ENCODE data around the gene HIGD1A.

HIGD1A gene

DNA sequence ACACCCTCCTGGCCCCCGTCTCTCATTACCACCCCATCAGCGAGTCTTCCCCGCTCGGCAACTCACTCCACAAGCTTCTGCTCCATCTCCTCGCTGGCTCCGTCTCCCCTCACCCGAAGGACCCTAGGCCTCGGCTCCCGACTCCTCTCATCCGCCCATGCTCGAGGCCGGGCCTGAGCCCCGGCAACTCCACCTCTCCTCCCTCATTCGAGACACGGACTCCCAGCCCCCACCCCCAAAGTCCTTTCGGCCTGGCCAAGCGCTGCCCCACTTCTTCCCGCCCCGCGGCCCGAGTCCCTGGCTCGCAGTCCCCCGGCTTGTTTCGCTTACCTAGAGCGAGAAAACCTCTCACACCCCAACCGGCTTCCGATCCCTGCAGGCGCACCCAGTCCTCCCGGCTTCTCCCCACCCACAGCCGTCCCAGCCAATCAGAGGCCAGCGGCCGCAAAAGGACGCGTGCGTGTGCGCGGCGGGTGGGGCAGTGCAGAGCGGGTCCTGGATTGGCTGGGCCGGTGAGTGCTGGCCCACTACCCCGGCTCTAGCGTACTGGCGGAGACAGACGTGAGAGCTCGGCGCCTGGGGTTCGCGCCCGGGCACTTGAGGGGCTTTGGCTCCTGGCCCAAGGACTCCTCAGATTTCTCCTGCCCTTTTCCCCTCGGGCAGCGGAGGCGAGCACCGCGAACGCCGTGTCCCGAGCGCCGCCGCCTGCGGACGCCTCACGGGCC lies at the start of gene HIGD1A:
TSS of gene HIGD1A (minus strand) at position 385 of the 725 bp plus-strand sequence. CDS start 10,237 bp downstream, outside the sequence.
- peak; percentile 98 for ATAC-seq (ENCODE audit: low read depth)
- no peaks in the 10 kb centered on the region for H3K9me3 Mint-ChIP-seq
- peaks cover 1% of the 10 kb centered on the region for H3K27me3 Mint-ChIP-seq
- H3K36me3 Mint-ChIP-seq: peaks cover 2% of the 10 kb centered on the region
- H3K4me3 Mint-ChIP-seq: peak within 1 kb of the TSS; percentile 97
- peak; percentile 79 for DNase-seq (ENCODE audit: low spot score in 2 of 2)
- H3K4me1 Mint-ChIP-seq: peaks cover 30% of the 10 kb centered on the region
- H3K27ac Mint-ChIP-seq: peak within 1 kb of the TSS; percentile 93

DNA sequence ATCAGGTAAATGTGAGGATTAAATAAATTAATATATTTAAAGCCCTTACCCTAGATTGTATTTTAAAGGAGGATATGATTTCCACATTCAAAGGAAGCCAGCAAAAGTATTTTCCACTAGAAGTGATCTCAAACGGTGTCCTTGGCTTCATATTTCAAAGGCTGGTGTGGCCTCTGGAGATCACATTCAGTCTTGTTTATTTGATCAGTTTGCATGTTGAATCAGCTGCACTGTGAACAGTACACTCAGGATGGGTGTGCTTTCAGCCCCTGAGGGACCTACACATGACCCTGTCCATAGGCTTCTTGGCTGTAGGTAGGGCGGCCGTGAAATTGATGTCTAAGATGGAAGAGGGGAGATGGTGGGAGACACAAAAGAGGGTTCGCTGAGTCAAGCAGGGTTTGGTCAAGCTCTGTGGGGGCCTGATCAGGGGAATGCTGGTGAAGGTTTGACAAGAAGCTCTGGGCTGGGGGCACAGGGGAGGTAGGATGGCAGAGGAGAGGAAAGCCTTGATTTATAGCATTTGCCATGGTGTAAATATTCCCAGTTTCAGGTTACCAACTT lies 49.5 kb upstream of the HIGD1A start:
- H3K36me3 Mint-ChIP-seq: peaks cover 4% of the 10 kb centered on the region
- no peak overlapping the region for H3K27ac Mint-ChIP-seq
- no peak overlapping the region for H3K4me3 Mint-ChIP-seq
- DNase-seq (ENCODE audit: low spot score in 2 of 2) (no peak), ATAC-seq (ENCODE audit: low read depth) (no peak)
- H3K4me1 Mint-ChIP-seq: peaks cover 10% of the 10 kb centered on the region
- H3K27me3 Mint-ChIP-seq: peaks cover 8% of the 10 kb centered on the region
- no peaks in the 10 kb centered on the region for H3K9me3 Mint-ChIP-seq

DNA sequence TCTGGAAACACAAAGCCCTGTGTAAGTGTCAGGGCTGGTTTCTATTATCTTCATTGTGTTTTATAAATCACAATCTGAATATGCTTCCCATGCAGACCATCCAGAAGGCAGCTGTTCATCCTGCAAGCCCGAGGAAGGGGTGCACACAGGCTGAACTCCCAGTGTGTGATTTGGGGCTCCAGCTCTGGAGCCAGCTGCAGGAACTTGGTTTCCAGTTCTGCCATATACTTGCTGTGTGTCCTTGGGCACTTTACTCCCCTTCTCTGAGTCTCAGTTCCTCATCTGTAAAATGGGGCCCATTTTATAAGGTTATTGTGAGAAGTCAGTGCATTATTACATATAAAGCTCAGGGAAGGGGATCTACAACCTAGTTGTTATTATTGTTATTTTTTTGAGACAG lies 48.8 kb upstream of the HIGD1A start:
- peaks cover 12% of the 10 kb centered on the region for H3K4me1 Mint-ChIP-seq
- no peaks in the 10 kb centered on the region for H3K9me3 Mint-ChIP-seq
- H3K27me3 Mint-ChIP-seq: peaks cover 7% of the 10 kb centered on the region
- H3K27ac Mint-ChIP-seq: no peak overlapping the region
- ATAC-seq (ENCODE audit: low read depth) (no peak), DNase-seq (ENCODE audit: low spot score in 2 of 2) (no peak)
- H3K36me3 Mint-ChIP-seq: peaks cover 4% of the 10 kb centered on the region
- no peak overlapping the region for H3K4me3 Mint-ChIP-seq

DNA sequence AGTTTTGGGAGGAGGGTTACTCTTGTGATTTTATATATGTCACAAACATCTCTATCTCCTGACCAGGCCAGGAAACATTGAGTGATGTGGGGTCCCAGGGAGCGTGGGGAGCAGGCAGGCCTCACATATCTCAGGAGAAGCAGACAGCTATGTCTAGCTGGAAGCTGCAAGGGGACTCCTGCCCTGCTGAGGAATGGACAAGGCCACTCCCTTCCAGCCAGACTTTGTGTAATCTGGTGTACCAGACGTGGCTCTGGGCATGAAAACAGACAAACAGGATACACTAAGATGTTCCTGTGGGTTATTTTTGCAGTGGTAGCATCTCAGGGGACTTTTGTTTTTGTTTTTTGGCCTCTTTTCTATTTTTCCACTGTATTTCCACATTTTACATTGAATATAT lies 48.2 kb upstream of the HIGD1A start:
- Mint-ChIP-seq H3K4me3 (no peak overlapping the region), H3K27ac (no peak overlapping the region), H3K4me1 (peaks cover 16% of the 10 kb centered on the region), H3K27me3 (peaks cover 7% of the 10 kb centered on the region), H3K9me3 (no peaks in the 10 kb centered on the region), H3K36me3 (peaks cover 4% of the 10 kb centered on the region)
- no peak for ATAC-seq (ENCODE audit: low read depth)
- DNase-seq (ENCODE audit: low spot score in 2 of 2): no peak

DNA sequence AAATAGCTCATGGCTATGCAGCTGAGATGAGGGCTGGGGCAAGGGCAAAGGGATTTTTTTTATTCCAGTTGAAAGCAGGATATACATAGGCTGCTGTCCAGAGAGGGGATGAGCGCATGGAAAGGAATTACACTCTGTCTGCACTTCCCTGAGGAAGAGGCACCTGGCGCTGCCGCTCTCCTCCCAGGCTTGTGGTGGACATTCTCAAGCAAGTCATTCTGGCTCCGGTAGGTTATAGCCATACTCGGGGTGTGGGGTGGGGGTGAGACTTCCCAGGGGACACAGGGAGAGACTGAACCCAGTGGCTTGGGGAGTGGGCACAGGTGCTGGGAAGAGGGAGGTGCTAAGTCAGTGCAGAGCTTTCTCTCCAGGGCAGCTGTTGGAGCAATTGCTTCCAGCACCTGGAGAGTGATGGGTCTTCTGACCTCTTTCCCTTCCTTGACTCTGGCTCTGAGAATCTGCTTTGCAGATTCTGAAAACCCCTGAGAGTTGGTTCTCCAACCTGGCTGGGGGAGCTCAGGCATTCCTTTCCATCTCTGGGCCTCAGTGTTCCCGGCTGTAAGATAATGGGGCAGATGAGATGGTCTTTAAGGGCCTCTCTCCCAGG lies 47.0 kb upstream of the HIGD1A start:
- ATAC-seq (ENCODE audit: low read depth): no peak
- Mint-ChIP-seq H3K9me3 (no peaks in the 10 kb centered on the region), H3K27me3 (peaks cover 5% of the 10 kb centered on the region), H3K4me1 (peaks cover 22% of the 10 kb centered on the region), H3K27ac (no peak overlapping the region), H3K4me3 (no peak overlapping the region), H3K36me3 (peaks cover 4% of the 10 kb centered on the region)
- no peak for DNase-seq (ENCODE audit: low spot score in 2 of 2)

DNA sequence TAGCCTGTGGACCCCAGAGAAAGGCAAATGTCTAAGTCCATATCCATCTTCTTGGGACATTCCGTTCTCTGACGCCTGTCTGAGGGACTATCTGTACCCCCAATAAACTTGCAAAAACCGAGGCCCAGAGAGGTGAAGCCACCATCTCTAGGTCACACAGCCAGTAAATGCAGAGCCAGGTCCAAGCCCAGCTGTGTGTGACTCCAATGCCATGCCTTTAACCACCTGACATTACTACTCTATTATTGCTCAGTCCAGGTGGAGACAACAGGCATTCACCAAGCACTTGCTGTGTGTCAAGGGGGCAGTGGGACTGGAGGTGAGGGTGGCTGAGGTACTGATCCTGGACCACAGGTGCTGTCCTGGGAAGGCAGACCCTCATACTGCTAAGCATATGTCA lies 46.0 kb upstream of the HIGD1A start:
- Mint-ChIP-seq H3K27me3 (peaks cover 2% of the 10 kb centered on the region), H3K4me1 (peaks cover 19% of the 10 kb centered on the region), H3K4me3 (no peak overlapping the region), H3K27ac (no peak overlapping the region), H3K36me3 (peaks cover 1% of the 10 kb centered on the region), H3K9me3 (no peaks in the 10 kb centered on the region)
- no peak for DNase-seq (ENCODE audit: low spot score in 2 of 2)
- ATAC-seq (ENCODE audit: low read depth): no peak

DNA sequence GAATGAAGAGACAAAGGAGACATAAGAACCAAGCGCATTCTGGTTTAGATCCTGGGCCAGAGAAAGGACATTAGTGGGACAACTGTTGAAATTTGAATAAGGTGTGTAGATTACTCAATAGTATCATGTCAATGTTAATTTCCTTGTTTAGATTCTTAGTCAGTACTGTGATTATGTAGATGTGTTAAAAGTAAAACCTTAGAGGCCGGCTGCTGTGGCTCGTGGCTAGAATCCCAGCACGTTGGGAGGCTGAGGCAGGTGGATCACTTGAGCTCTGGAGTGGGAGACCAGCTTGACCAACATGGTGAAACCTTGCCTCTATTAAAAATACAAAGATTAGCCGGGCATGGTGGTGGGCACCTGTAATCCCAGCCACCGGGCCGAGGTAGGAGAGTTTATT lies 44.7 kb upstream of the HIGD1A start:
- ATAC-seq (ENCODE audit: low read depth) (no peak), DNase-seq (ENCODE audit: low spot score in 2 of 2) (no peak)
- H3K4me1 Mint-ChIP-seq: peaks cover 18% of the 10 kb centered on the region
- no peaks in the 10 kb centered on the region for H3K27me3 Mint-ChIP-seq
- H3K4me3 Mint-ChIP-seq: no peak overlapping the region
- no peaks in the 10 kb centered on the region for H3K36me3 Mint-ChIP-seq
- no peaks in the 10 kb centered on the region for H3K9me3 Mint-ChIP-seq
- no peak overlapping the region for H3K27ac Mint-ChIP-seq

DNA sequence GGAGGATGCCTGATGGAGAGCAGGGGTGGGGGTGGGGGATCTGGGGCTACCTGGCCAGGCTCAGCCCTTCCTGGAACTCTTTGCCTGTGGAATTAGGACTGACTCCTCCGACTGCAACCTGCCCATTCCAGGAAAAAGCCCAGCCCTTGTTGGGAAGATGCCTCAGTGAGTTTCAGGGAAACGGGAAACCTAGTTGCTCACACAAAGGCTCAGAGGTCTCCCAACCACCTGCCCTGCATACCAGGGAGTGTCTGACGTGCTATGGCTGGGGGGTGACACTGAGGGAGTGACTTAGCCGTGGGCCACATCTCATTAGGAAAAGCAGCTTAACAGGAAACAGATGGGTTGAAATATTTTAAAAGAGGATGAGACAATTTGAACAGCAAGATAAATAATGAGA lies 43.4 kb upstream of the HIGD1A start:
- Mint-ChIP-seq H3K4me1 (peaks cover 20% of the 10 kb centered on the region), H3K36me3 (no peaks in the 10 kb centered on the region), H3K27me3 (no peaks in the 10 kb centered on the region), H3K4me3 (no peak overlapping the region), H3K27ac (peak overlapping the region; percentile 79), H3K9me3 (no peaks in the 10 kb centered on the region)
- ATAC-seq (ENCODE audit: low read depth) (peak; percentile 30), DNase-seq (ENCODE audit: low spot score in 2 of 2) (no peak)

DNA sequence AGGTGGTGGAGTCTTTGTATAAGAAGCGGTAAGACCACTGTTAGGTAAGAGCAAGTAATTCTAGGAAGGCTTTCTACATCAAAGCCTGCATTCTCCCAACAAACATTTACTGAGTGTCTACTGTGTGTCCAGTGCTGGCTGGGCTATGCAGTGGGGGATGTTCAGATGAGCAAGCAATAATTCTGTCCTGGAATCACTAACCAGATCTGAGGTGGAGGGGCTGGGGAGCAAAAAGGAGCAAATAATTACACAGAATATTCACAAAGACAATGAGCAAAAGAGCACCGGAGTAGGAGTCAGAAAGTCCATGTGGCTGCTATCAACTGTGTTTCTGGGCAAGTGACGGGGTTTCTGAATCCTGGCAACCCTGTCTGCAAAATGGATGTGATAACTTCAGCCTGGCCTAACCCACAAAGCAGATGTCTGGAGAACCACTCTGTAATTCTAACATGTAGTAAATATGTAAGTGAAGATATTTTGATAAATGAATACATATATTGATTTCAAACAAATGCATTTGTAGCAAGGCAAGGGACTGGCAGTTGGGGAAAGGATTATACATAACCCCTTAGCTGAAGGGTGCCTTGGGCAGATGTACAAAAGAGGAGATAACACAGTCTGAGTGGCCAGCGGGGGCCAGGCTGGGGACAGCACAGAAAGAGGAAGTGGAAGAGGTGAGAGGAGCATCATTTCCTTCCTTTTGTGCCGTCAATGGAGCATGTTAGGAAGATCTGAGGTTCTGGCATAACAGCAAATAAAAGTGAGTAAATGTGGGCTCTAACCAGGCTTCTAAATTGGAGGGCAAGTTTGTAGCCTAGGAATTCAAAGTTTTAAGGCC lies 42.6 kb upstream of the HIGD1A start:
- Mint-ChIP-seq H3K27me3 (no peaks in the 10 kb centered on the region), H3K4me1 (peaks cover 20% of the 10 kb centered on the region), H3K27ac (peak overlapping the region; percentile 79), H3K36me3 (no peaks in the 10 kb centered on the region), H3K4me3 (peak overlapping the region; percentile 67), H3K9me3 (no peaks in the 10 kb centered on the region)
- ATAC-seq (ENCODE audit: low read depth) (peak; percentile 96), DNase-seq (ENCODE audit: low spot score in 2 of 2) (peak; percentile 33 to 40)

DNA sequence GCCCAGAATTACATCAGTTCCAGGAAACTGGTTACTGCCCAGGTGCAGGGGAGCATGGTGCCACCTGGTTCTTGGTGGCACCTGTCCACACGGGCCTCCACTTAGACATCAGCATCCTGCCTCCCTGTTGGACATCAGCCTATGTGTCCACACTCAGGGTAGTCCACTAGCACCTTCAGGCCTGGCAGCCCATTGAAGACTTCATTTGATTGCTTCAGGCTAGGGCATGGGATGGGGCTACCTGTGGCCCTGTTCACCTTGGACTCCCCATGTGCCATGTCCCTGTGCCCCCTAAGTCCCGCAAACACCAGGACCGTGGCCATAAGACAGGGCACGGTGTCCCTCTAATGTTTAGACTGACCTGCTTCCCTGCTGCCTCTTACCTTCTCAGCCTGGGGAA lies 40.5 kb upstream of the HIGD1A start:
- H3K27ac Mint-ChIP-seq: no peak overlapping the region

DNA sequence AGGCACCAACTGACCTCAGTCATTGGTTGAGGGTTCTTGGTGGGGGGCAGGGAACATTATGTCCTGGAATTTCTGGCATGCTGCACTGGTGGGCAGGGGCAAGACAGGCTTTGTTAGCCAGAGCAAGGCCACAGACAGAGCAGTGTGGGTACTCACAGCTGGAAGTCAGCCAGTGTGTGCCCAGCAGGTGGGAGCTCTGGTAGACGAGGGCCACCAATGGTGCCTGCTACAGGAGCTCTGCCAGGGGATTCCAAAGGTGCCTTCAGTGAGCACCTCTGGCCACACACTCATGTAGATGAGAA lies 40.1 kb upstream of the HIGD1A start:
- Mint-ChIP-seq H3K9me3 (no peaks in the 10 kb centered on the region), H3K27me3 (no peaks in the 10 kb centered on the region), H3K36me3 (no peaks in the 10 kb centered on the region), H3K4me1 (peaks cover 26% of the 10 kb centered on the region), H3K4me3 (no peak overlapping the region), H3K27ac (no peak overlapping the region)
- no peak for ATAC-seq (ENCODE audit: low read depth)
- no peak for DNase-seq (ENCODE audit: low spot score in 2 of 2)

More for the DNA sequence above, 40.5 kb upstream of the HIGD1A start:
- no peak for ATAC-seq (ENCODE audit: low read depth)
- Mint-ChIP-seq H3K36me3 (no peaks in the 10 kb centered on the region), H3K4me3 (no peak overlapping the region), H3K27me3 (no peaks in the 10 kb centered on the region), H3K9me3 (no peaks in the 10 kb centered on the region), H3K4me1 (peaks cover 21% of the 10 kb centered on the region)
- no peak for DNase-seq (ENCODE audit: low spot score in 2 of 2)

DNA sequence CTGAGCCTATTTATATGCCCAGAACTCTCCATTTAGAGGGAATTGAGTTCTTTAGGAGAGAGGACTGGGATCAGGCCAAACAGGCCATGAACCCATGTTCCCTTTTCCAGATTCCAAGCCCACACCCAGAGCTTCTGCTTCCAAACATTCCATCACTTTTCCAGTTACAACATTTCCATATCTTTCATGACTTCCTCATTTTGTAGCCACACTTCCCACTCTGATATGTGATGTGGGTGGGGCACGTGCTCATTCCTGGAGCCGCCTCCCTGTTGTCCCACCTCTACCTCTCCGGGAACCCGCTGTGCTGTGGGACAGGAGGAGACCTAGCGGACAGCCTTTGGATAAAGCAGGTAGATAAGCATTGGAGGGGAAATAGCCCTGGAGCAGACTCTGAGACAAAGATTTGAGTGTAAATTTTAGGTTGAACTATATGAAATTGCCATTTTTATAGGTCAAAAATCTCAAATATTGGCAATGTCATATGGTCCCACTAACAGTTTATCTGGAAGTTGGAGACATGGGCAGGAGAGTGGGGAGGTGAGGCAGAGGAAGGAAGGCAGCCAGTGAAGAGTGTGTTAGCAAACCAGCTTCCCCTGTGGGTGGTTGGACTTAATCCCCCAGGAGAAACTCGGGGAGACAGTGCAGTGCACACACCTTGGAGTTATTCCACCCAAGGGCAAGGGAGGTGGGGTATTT lies 39.6 kb upstream of the HIGD1A start:
- H3K9me3 Mint-ChIP-seq: no peaks in the 10 kb centered on the region
- no peak for ATAC-seq (ENCODE audit: low read depth)
- peaks cover 25% of the 10 kb centered on the region for H3K4me1 Mint-ChIP-seq
- no peak overlapping the region for H3K4me3 Mint-ChIP-seq
- no peaks in the 10 kb centered on the region for H3K27me3 Mint-ChIP-seq
- H3K27ac Mint-ChIP-seq: no peak overlapping the region
- no peaks in the 10 kb centered on the region for H3K36me3 Mint-ChIP-seq
- no peak for DNase-seq (ENCODE audit: low spot score in 2 of 2)

DNA sequence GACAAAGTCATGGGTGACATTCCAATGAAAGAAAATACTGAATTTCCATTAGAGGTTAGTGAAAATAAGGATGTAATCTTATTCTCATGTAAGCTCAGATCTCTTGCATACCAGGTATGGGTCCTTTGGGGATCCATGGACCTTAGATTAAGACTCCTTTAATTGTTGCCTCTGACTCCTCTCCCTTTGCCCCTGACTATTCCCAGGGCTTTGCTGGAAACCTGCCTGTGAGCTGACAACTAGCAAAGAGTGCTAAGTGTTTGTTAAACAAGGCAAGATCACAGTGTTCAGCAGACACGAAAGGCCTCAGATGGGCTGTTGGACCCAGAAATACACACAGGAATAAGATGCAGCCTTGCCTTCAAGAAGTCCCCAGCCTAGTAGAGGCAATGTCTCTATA lies 37.0 kb upstream of the HIGD1A start:
- no peak overlapping the region for H3K4me3 Mint-ChIP-seq
- H3K4me1 Mint-ChIP-seq: peaks cover 10% of the 10 kb centered on the region
- no peak overlapping the region for H3K27ac Mint-ChIP-seq
- no peaks in the 10 kb centered on the region for H3K27me3 Mint-ChIP-seq
- no peaks in the 10 kb centered on the region for H3K9me3 Mint-ChIP-seq
- ATAC-seq (ENCODE audit: low read depth) (no peak), DNase-seq (ENCODE audit: low spot score in 2 of 2) (no peak)
- no peaks in the 10 kb centered on the region for H3K36me3 Mint-ChIP-seq

DNA sequence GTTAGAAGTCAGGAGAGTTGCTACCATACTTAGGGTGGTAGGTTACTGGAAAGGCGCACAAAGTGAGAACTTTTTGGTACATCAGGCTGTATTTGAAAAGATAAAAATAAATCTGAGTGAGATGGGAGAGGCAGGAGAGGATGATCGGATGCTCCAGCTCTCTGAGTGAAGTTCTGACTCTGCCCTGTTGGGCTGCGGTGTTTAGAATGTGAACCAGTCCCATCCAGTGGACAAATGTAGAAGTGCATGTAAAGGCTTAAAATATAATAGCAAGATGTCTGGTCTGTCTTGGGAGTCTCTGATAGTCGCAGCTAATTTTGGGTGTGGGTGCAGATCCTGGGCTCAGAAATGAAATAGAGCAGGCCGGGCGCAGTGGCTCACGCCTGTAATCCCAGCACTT lies 35.3 kb upstream of the HIGD1A start:
- Mint-ChIP-seq H3K4me3 (peak overlapping the region; percentile 65), H3K36me3 (no peaks in the 10 kb centered on the region), H3K27ac (peak overlapping the region; percentile 56), H3K9me3 (no peaks in the 10 kb centered on the region), H3K4me1 (peaks cover 10% of the 10 kb centered on the region), H3K27me3 (peaks cover 6% of the 10 kb centered on the region)
- DNase-seq (ENCODE audit: low spot score in 2 of 2) (peak in 1 of 2 donors; percentile 48), ATAC-seq (ENCODE audit: low read depth) (peak; percentile 95)

Measured in memory B cell (primary cell).